Hepatocyte (in vitro differentiated cells): Measurements from ENCODE around the gene PLEKHA6. TPM values are rescaled to one million over a fixed set of nuclear protein-coding genes. Genes with fewer than 3 reads are reported as not detected.

Experiments
- DNase-seq: peaks from one replicate; pipeline ENCODE4 v3.0.0-alpha.2; 2016; ENCODE audit warnings: low spot score
- H2AFZ ChIP-seq: fragments of 200-600 bp; sonication (generic); 2 replicates; pipeline ENCODE4 v1.6.0; 2016; ENCODE audit warnings: antibody characterized with exemption, mild to moderate bottlenecking
- H3K27ac ChIP-seq: fragments of 200-600 bp; sonication (generic); 2 replicates; pipeline ENCODE4 v1.5.1; 2016; ENCODE audit warnings: mild to moderate bottlenecking
- H3K27me3 ChIP-seq: fragments of 200-600 bp; sonication (generic); 2 replicates; pipeline ENCODE4 v1.6.1; 2016
- H3K36me3 ChIP-seq: fragments of 200-600 bp; sonication (generic); replicated peaks from 2 replicates; pipeline ENCODE4 v1.5.1; 2016; ENCODE audit warnings: low read depth; ENCODE audit not compliant: insufficient read depth
- H3K4me1 ChIP-seq: fragments of 200-600 bp; sonication (generic); 2 replicates; pipeline ENCODE4 v1.5.1; 2016; ENCODE audit warnings: mild to moderate bottlenecking, moderate library complexity; ENCODE audit not compliant: insufficient read depth
- H3K4me2 ChIP-seq: fragments of 200-600 bp; sonication (generic); 2 replicates; pipeline ENCODE4 v1.6.0; 2016
- H3K4me3 ChIP-seq: fragments of 200-600 bp; sonication (generic); 2 replicates; pipeline ENCODE4 v1.5.1; 2016; ENCODE audit warnings: mild to moderate bottlenecking
- H3K79me2 ChIP-seq: fragments of 200-600 bp; sonication (generic); 2 replicates; pipeline ENCODE4 v1.6.0; 2017; ENCODE audit warnings: mild to moderate bottlenecking
- H3K9me2 ChIP-seq: fragments of 200-600 bp; sonication (generic); replicated peaks from 2 replicates; pipeline ENCODE4 v1.6.0; 2017; ENCODE audit warnings: mild to moderate bottlenecking; ENCODE audit not compliant: insufficient read depth
- H3K9me3 ChIP-seq: fragments of 200-600 bp; sonication (generic); 2 replicates; pipeline ENCODE4 v1.5.1; 2016; ENCODE audit warnings: low read depth, mild to moderate bottlenecking
- H4K20me1 ChIP-seq: fragments of 200-600 bp; sonication (generic); 2 replicates; pipeline ENCODE4 v1.6.0; 2016; ENCODE audit warnings: mild to moderate bottlenecking; ENCODE audit not compliant: insufficient read depth, poor library complexity, severe bottlenecking
- CTCF ChIP-seq: fragments of 200-600 bp; sonication (generic); IDR thresholded peaks from 2 replicates; pipeline ENCODE4 v1.5.1; 2016; ENCODE audit warnings: antibody characterized with exemption, mild to moderate bottlenecking; ENCODE audit not compliant: poor library complexity
- EZH2 ChIP-seq: fragments of 200-600 bp; sonication (generic); IDR thresholded peaks from 2 replicates; pipeline ENCODE4 v1.6.1; 2016; ENCODE audit warnings: antibody characterized with exemption, mild to moderate bottlenecking, borderline replicate concordance
- EZH2phosphoT487 ChIP-seq: fragments of 200-600 bp; sonication (generic); IDR thresholded peaks from one replicate; pipeline ENCODE4 v1.6.1; 2018; ENCODE audit warnings: antibody characterized with exemption, mild to moderate bottlenecking, low read depth, moderate library complexity; ENCODE audit not compliant: unreplicated experiment, severe bottlenecking
- WGBS: methylation state at CpG from one replicate; pipeline ENCODE4 v1.1.6; 2016; ENCODE audit warnings: low lambda C conversion rate; ENCODE audit errors: missing lambda C conversion rate; 5-methylcytosine and 5-hydroxymethylcytosine counted together
- polyA plus RNA-seq: library from polyadenylated mRNA; unstranded; fragments of >200 nt; fragmentation: Nextera tagmentation; extraction: Ambion mirVana; gene quantifications from 2 replicates; pipeline ENCODE4 v1.2.1, GENCODE V29; 2016
- total RNA-seq: library from RNA; depleted of rRNA; stranded (reverse); fragments of >200 nt; gene quantifications from 2 replicates; pipeline ENCODE4 v1.2.3, GENCODE V29; 2014

PLEKHA6 gene
- total and polyA plus RNA-seq, 2 experiments from 2014 or later, result 14.3 to 31.5 TPM

DNA sequence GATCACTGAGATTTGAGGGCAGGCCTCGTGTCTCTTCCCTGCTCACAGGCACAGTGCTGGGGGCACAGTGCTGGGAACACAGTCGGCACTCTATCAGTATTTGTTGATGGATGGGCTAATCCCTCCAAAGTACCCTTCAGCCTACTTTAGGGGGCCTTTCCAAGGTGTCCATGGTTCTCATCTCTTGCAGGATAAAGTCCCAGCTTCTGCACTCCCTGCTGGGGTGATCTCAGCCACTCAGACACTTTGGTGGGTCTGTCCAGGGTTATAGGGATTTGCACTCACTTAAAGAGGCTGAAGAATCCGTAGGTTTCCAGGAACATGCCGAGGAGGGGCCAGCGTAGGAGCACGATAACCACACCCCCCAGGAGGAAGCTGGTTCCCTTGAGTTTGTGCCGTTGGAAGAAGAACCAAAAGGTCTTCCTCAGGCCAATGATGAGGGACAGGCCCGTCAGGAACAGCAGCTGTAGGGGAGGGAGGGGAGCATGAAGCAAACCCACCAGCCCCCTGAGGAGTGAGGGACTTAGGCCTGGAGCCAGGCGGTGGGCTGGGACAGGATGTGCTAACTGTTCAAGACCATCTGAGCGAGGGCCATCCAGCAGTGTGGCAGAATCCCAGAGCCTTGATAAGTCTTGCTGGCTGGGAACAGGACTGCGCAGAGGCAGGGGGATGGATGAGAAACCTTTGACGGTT, 158.2 kb downstream of the PLEKHA6 start:
- Histone ChIP-seq H3K4me2 (no peak overlapping the region), H3K36me3 (no peaks in the 10 kb centered on the region), H3K4me1 (peaks cover 12% of the 10 kb centered on the region), H3K27me3 (no peaks in the 10 kb centered on the region), H3K9me3 (no peaks in the 10 kb centered on the region), H4K20me1 (no peaks in the 10 kb centered on the region), H3K79me2 (no peaks in the 10 kb centered on the region), H3K27ac (no peak overlapping the region), H3K4me3 (no peak overlapping the region), H2AFZ (no peak overlapping the region), H3K9me2 (no peaks in the 10 kb centered on the region)
- TF ChIP-seq EZH2phosphoT487 (no peak), CTCF (no peak), EZH2 (no peak)
- WGBS, result 62% methylated on average over 12 of the region's 12 CpGs
- no peak for DNase-seq

DNA sequence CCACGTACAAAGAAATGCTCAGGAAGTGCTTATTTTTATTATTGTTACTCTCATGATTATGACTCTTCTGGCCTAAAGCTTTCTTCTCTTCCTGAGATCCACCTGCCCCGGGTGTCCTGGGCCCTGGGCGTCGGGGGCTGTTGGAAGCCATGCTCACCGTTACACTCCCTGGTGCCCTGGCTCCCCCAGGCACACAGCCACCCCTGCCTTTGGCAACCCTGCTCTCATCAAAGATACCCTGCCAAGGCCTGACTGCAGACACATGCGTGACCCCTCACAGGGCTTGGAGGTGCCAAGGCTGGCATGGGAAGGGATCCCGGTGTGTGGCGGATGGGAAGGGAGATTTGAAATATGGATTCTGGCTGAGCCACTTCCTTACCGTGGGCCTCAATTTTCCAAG, 160.2 kb downstream of the PLEKHA6 start:
- Histone ChIP-seq H3K27ac (peak overlapping the region; percentile 84), H3K9me3 (no peaks in the 10 kb centered on the region), H3K4me1 (peaks cover 12% of the 10 kb centered on the region), H3K27me3 (no peaks in the 10 kb centered on the region), H3K4me3 (no peak overlapping the region), H3K4me2 (no peak overlapping the region), H4K20me1 (no peaks in the 10 kb centered on the region), H3K79me2 (no peaks in the 10 kb centered on the region), H2AFZ (no peak overlapping the region), H3K36me3 (no peaks in the 10 kb centered on the region), H3K9me2 (no peaks in the 10 kb centered on the region)
- DNase-seq, result no peak
- 82% methylated on average over 9 of the region's 9 CpGs for WGBS
- no peak for TF ChIP-seq EZH2phosphoT487
- no peak for TF ChIP-seq CTCF
- TF ChIP-seq EZH2, result no peak

GRCh38 chr1:204198348-204199340, 161.1 kb downstream of the PLEKHA6 start:
- Histone ChIP-seq H3K4me3 (no peak overlapping the region), H3K4me2 (no peak overlapping the region), H3K36me3 (no peaks in the 10 kb centered on the region), H3K4me1 (peaks cover 12% of the 10 kb centered on the region), H4K20me1 (no peaks in the 10 kb centered on the region), H2AFZ (no peak overlapping the region), H3K9me3 (no peaks in the 10 kb centered on the region), H3K9me2 (no peaks in the 10 kb centered on the region), H3K27me3 (no peaks in the 10 kb centered on the region), H3K27ac (peak overlapping the region; percentile 84), H3K79me2 (no peaks in the 10 kb centered on the region)
- 62% methylated on average over 18 of the region's 18 CpGs for WGBS
- TF ChIP-seq EZH2phosphoT487 (no peak), CTCF (peak; percentile 33)
- DNase-seq, result peak; percentile 78
